Liver (tissue), 9 donors: ENCODE measurements around the gene CADPS. TPM values are rescaled to one million over a fixed set of nuclear protein-coding genes. Genes with fewer than 3 reads are reported as not detected.

Experiments
- DNase-seq: peaks from one replicate; pipeline ENCODE4 v3.0.0-alpha.2; 2017; ENCODE audit warnings: low spot score
- H3K27ac ChIP-seq, 2 donors: one replicate each; pipeline ENCODE4 v1.7.0; 2013; ENCODE audit warnings: inconsistent platforms in 2 of 2, low read length in 2 of 2, control low read depth in 1 of 2, low read depth in 1 of 2, mild to moderate bottlenecking in 1 of 2
- H3K27me3 ChIP-seq, 4 donors: one replicate each; pipeline versions ENCODE4 v1.6.1 to v1.7.0; 2013; ENCODE audit warnings: low read length in 3 of 4, inconsistent platforms in 1 of 4, mild to moderate bottlenecking in 1 of 4, moderate library complexity in 1 of 4; ENCODE audit not compliant: control insufficient read depth in 4 of 4, insufficient read depth in 4 of 4
- H3K36me3 ChIP-seq, 4 donors: one replicate each; pipeline versions ENCODE4 v1.6.1 to v1.7.0; 2013; ENCODE audit warnings: low read length in 3 of 4, mild to moderate bottlenecking in 3 of 4, low read depth in 1 of 4, moderate library complexity in 1 of 4; ENCODE audit not compliant: control insufficient read depth in 4 of 4, insufficient read depth in 3 of 4
- H3K4me1 ChIP-seq, 4 donors: one replicate each; pipeline versions ENCODE4 v1.6.1 to v1.7.0; 2013; ENCODE audit warnings: low read length in 3 of 4, mild to moderate bottlenecking in 3 of 4, moderate library complexity in 1 of 4; ENCODE audit not compliant: control insufficient read depth in 4 of 4, insufficient read depth in 4 of 4
- H3K4me3 ChIP-seq, 3 donors: one replicate each; pipeline versions ENCODE4 v1.6.1 to v1.7.0; 2013; ENCODE audit warnings: low read length in 3 of 3, control low read depth in 1 of 3, low read depth in 1 of 3, mild to moderate bottlenecking in 1 of 3
- H3K9ac ChIP-seq, 2 donors: one replicate each; pipeline ENCODE4 v1.7.0; 2013; ENCODE audit warnings: low read length in 2 of 2, mild to moderate bottlenecking in 2 of 2, moderate library complexity in 2 of 2, control low read depth in 1 of 2, low read depth in 1 of 2
- H3K9me3 ChIP-seq, 4 donors: one replicate each; pipeline versions ENCODE4 v1.6.1 to v1.7.0; 2013; ENCODE audit warnings: low read length in 3 of 4; ENCODE audit not compliant: control insufficient read depth in 4 of 4
- EGR1 ChIP-seq, 2 donors: IDR thresholded peaks; 2 replicates each; pipeline ENCODE4 v1.6.1; 2016 to 2018; ENCODE audit warnings: antibody characterized with exemption in 2 of 2, low read depth in 2 of 2
- FOXA2 ChIP-seq: IDR thresholded peaks from 2 replicates; pipeline ENCODE4 v1.6.1; 2016; ENCODE audit warnings: antibody characterized with exemption
- HNF4A ChIP-seq, 2 donors: conservative IDR thresholded peaks; 2 replicates each; pipeline ENCODE4 v1.6.1; 2016; ENCODE audit warnings: antibody characterized with exemption in 2 of 2, mild to moderate bottlenecking in 2 of 2
- HNF4G ChIP-seq: IDR thresholded peaks from 2 replicates; pipeline ENCODE4 v1.6.1; 2016; ENCODE audit warnings: antibody characterized with exemption
- JUND ChIP-seq, 2 donors: IDR thresholded peaks; 2 replicates each; pipeline ENCODE4 v1.6.1; 2016; ENCODE audit warnings: antibody characterized with exemption in 2 of 2
- NR2F2 ChIP-seq: IDR thresholded peaks from 2 replicates; pipeline ENCODE4 v1.6.1; 2016; ENCODE audit warnings: antibody characterized with exemption
- RXRA ChIP-seq, 2 donors: IDR thresholded peaks; 2 replicates each; pipeline ENCODE4 v1.6.1; 2017 to 2018; ENCODE audit warnings: antibody characterized with exemption in 2 of 2, mild to moderate bottlenecking in 1 of 2
- TAF1 ChIP-seq: conservative IDR thresholded peaks from 2 replicates; pipeline ENCODE4 v1.6.1; 2016; ENCODE audit warnings: antibody characterized with exemption, mild to moderate bottlenecking
- WGBS: extraction: QIAGEN DNeasy Blood & Tissue Kit; methylation state at CpG from one replicate; pipeline ENCODE4 v1.1.7; 2013; 5-methylcytosine and 5-hydroxymethylcytosine counted together
- polyA plus RNA-seq, 2 donors: library from polyadenylated mRNA; stranded (reverse) in 1 of 2; unstranded in 1 of 2; fragments of 200-250 nt in 1 of 2; fragments of >200 nt in 1 of 2; fragmentation: Nextera tagmentation in 1 of 2; extraction: Ambion mirVana in 1 of 2; gene quantifications; one replicate each; pipeline versions ENCODE4 v1.2.1 to v1.2.3, GENCODE V29; 2013 to 2015
- total RNA-seq, 2 donors: library from RNA; depleted of rRNA; stranded (reverse); fragments of >200 nt; gene quantifications; one replicate each; pipeline ENCODE4 v1.2.3, GENCODE V29; 2014
- TF ChIP-seq, protein P1 (sequence below): IDR thresholded peaks from 2 replicates; pipeline ENCODE4 v1.6.1; 2016; ENCODE audit warnings: antibody characterized with exemption
- TF ChIP-seq, protein P2 (sequence below): IDR thresholded peaks from 2 replicates; pipeline ENCODE4 v1.6.1; 2016; ENCODE audit warnings: antibody characterized with exemption
- TF ChIP-seq, protein P3 (sequence below): IDR thresholded peaks from 2 replicates; pipeline ENCODE4 v1.6.1; 2016; ENCODE audit warnings: antibody characterized with exemption, mild to moderate bottlenecking
- TF ChIP-seq, protein P4 (sequence below): fragments of 150-350 bp; IDR thresholded peaks from 2 replicates; pipeline ENCODE4 v1.5.1; 2017; ENCODE audit warnings: improper control_type of control experiment, low read depth, low read length; ENCODE audit not compliant: missing input control
- donor health status: healthy.
- donor health status: healthy.
- donor health status: healthy.
- donor health status: healthy.
- donor health status: healthy.

Gene CADPS
- total and polyA plus RNA-seq, 4 donors, result 0.05 to 0.37 (median 0.17) TPM; not detected in 1

DNA sequence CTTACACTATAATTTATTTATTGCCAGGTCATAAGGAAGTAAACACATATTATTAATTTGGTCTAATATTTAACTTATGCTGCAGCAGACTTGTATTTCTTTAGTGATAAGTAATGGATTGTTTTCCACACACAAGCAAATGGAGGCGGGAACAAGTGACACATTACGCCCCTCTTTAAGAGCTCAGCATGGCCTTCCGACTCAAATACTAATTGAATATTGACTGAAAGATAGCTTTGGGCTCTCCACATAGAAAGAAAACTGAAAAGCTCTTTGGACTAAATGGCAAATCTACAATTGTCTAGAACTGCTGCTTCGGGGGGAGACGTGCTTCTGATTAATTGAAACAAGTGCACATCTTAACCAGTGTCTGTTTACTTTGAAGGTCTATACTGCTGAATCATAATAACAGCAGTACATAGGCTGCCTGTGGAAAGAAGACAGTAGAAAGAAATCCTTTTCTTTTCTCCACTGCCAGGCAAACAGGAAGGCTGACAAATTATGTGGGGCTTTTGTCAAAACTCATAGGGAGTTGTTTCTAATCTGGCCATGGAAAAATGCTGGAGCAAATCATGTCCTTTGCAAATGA, 15.9 kb downstream of the CADPS start:
- 71% methylated on average over 5 of the region's 5 CpGs for WGBS
- H3K9ac ChIP-seq, result no peak overlapping the region
- no peaks in the 10 kb centered on the region for H3K36me3 ChIP-seq

DNA sequence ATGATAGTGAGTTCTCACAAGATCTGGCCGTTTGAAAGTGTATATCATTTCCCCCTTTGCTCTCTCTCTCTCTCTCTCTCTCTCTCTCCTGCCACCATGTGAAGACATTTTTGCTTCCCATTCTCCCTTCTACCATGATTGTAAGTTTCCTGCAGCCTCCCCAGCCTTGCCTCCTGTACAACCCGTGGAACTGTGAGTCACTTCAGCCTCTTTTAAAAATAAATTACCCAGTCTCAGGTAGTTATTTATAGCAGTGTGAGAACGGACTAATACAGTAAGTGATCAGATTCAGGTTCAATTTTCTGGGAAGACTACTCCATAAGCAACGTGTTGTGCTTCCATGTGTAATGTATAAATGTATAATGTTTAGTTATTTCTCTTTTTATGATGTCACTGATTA, 29.2 kb downstream of the CADPS start:
- TF ChIP-seq, protein P1, sequence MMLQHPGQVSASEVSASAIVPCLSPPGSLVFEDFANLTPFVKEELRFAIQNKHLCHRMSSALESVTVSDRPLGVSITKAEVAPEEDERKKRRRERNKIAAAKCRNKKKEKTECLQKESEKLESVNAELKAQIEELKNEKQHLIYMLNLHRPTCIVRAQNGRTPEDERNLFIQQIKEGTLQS, result no peak
- TF ChIP-seq JUND (IDR thresholded peaks at IDR 0.05), result no peak
- no peak for TF ChIP-seq HNF4A (conservative IDR thresholded peaks at IDR 0.05)
- TF ChIP-seq, protein P2, sequence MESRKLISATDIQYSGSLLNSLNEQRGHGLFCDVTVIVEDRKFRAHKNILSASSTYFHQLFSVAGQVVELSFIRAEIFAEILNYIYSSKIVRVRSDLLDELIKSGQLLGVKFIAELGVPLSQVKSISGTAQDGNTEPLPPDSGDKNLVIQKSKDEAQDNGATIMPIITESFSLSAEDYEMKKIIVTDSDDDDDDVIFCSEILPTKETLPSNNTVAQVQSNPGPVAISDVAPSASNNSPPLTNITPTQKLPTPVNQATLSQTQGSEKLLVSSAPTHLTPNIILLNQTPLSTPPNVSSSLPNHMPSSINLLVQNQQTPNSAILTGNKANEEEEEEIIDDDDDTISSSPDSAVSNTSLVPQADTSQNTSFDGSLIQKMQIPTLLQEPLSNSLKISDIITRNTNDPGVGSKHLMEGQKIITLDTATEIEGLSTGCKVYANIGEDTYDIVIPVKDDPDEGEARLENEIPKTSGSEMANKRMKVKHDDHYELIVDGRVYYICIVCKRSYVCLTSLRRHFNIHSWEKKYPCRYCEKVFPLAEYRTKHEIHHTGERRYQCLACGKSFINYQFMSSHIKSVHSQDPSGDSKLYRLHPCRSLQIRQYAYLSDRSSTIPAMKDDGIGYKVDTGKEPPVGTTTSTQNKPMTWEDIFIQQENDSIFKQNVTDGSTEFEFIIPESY, result no peak
- TF ChIP-seq NR2F2, result no peak
- no peak for TF ChIP-seq EGR1 (IDR thresholded peaks at IDR 0.05; ENCODE audit: low read depth in 2 of 2)
- TF ChIP-seq TAF1, result no peak
- Histone ChIP-seq H3K4me3 (no peak overlapping the region), H3K27ac (no peak overlapping the region), H3K9me3 (no peaks in the 10 kb centered on the region), H3K27me3 (no peaks in the 10 kb centered on the region), H3K9ac (no peak overlapping the region), H3K4me1 (no peaks in the 10 kb centered on the region), H3K36me3 (no peaks in the 10 kb centered on the region)
- DNase-seq, result no peak
- 59% methylated on average over 4 of the region's 4 CpGs for WGBS

More for the DNA sequence above, 15.9 kb downstream of the CADPS start:
- Histone ChIP-seq H3K4me1 (no peaks in the 10 kb centered on the region), H3K9me3 (no peaks in the 10 kb centered on the region), H3K27me3 (no peaks in the 10 kb centered on the region), H3K27ac (no peak overlapping the region), H3K4me3 (no peak overlapping the region)
- no peak for DNase-seq
- TF ChIP-seq, protein P3, sequence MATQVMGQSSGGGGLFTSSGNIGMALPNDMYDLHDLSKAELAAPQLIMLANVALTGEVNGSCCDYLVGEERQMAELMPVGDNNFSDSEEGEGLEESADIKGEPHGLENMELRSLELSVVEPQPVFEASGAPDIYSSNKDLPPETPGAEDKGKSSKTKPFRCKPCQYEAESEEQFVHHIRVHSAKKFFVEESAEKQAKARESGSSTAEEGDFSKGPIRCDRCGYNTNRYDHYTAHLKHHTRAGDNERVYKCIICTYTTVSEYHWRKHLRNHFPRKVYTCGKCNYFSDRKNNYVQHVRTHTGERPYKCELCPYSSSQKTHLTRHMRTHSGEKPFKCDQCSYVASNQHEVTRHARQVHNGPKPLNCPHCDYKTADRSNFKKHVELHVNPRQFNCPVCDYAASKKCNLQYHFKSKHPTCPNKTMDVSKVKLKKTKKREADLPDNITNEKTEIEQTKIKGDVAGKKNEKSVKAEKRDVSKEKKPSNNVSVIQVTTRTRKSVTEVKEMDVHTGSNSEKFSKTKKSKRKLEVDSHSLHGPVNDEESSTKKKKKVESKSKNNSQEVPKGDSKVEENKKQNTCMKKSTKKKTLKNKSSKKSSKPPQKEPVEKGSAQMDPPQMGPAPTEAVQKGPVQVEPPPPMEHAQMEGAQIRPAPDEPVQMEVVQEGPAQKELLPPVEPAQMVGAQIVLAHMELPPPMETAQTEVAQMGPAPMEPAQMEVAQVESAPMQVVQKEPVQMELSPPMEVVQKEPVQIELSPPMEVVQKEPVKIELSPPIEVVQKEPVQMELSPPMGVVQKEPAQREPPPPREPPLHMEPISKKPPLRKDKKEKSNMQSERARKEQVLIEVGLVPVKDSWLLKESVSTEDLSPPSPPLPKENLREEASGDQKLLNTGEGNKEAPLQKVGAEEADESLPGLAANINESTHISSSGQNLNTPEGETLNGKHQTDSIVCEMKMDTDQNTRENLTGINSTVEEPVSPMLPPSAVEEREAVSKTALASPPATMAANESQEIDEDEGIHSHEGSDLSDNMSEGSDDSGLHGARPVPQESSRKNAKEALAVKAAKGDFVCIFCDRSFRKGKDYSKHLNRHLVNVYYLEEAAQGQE, result no peak
- TF ChIP-seq RXRA (IDR thresholded peaks at IDR 0.05), result no peak
- no peak for TF ChIP-seq TAF1
- TF ChIP-seq FOXA2, result no peak
- TF ChIP-seq, protein P4, sequence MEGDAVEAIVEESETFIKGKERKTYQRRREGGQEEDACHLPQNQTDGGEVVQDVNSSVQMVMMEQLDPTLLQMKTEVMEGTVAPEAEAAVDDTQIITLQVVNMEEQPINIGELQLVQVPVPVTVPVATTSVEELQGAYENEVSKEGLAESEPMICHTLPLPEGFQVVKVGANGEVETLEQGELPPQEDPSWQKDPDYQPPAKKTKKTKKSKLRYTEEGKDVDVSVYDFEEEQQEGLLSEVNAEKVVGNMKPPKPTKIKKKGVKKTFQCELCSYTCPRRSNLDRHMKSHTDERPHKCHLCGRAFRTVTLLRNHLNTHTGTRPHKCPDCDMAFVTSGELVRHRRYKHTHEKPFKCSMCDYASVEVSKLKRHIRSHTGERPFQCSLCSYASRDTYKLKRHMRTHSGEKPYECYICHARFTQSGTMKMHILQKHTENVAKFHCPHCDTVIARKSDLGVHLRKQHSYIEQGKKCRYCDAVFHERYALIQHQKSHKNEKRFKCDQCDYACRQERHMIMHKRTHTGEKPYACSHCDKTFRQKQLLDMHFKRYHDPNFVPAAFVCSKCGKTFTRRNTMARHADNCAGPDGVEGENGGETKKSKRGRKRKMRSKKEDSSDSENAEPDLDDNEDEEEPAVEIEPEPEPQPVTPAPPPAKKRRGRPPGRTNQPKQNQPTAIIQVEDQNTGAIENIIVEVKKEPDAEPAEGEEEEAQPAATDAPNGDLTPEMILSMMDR, result no peak
- TF ChIP-seq NR2F2, result no peak
- no peak for TF ChIP-seq EGR1 (IDR thresholded peaks at IDR 0.05; ENCODE audit: low read depth in 2 of 2)
- TF ChIP-seq HNF4G, result no peak
- no peak for TF ChIP-seq JUND (IDR thresholded peaks at IDR 0.05)
